ENCODE data around the gene ABO.

DNA sequence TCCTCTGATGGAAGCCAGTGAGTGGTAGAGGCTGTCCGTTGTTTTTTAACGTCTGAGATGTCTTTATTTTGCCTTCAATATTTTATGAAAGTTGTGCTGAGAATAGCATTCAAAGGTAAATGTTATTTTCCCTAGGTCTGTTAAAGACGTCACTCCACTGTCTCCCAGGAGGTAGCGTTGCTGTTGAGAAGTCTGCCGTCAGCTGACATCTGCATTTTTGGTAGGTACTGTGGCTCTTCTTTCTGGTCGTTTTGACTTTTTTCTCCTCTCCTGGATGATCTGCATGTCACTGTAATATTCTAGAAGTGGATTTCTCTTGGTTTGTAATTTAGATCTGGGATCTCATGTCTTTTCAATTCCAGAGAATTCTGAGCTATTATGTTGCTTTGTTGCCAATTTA, 34.6 kb upstream of the ABO start:
- TF ChIP-seq, protein P1, sequence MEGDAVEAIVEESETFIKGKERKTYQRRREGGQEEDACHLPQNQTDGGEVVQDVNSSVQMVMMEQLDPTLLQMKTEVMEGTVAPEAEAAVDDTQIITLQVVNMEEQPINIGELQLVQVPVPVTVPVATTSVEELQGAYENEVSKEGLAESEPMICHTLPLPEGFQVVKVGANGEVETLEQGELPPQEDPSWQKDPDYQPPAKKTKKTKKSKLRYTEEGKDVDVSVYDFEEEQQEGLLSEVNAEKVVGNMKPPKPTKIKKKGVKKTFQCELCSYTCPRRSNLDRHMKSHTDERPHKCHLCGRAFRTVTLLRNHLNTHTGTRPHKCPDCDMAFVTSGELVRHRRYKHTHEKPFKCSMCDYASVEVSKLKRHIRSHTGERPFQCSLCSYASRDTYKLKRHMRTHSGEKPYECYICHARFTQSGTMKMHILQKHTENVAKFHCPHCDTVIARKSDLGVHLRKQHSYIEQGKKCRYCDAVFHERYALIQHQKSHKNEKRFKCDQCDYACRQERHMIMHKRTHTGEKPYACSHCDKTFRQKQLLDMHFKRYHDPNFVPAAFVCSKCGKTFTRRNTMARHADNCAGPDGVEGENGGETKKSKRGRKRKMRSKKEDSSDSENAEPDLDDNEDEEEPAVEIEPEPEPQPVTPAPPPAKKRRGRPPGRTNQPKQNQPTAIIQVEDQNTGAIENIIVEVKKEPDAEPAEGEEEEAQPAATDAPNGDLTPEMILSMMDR (IDR thresholded peaks at IDR 0.05), result no peak
- no peak for TF ChIP-seq POLR2A (IDR thresholded peaks at IDR 0.05)

All from ovary (tissue), 3 donors.